Middle frontal gyrus (tissue), 1 donor: ENCODE data around the gene C9orf57.
A peak's percentile ranks its signal among the peaks of the same experiment; 100 is the strongest.
"Not testable (repeated sequence)": the region's sequence is repeated elsewhere in the genome, so short reads cannot be mapped to it uniquely, and the experiment has no call there.

Experiments used
- DNase-seq: peaks from one replicate; pipeline ENCODE4 v3.0.0-alpha.2; 2015; ENCODE audit warnings: low spot score; ENCODE audit errors: extremely low spot score

C9orf57 gene, protein sequence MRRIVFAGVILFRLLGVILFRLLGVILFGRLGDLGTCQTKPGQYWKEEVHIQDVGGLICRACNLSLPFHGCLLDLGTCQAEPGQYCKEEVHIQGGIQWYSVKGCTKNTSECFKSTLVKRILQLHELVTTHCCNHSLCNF

DNA sequence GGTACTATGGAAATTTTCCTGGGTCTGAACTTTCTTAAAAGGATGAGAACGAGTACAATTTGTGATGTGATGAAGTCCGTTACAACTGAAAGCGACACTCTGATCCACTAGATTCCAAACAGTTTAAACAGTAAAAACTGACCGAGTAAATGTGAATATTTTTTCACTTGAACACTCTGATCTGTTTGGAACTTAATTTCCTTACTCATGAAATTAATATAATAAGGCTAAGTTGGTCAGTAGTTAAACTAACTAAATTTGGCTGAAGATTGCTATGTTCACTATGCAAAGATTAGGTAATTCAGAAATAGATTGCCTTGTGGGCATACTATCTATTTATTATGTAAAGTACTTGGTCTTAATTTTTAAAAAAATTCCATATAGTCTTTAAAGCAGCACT is at the start of gene C9orf57:
Gene C9orf57, minus strand, starts transcription at position 101 of the 400 bp plus-strand sequence. CDS start 1,282 bp downstream, outside the sequence.
- DNase-seq: no peak

DNA sequence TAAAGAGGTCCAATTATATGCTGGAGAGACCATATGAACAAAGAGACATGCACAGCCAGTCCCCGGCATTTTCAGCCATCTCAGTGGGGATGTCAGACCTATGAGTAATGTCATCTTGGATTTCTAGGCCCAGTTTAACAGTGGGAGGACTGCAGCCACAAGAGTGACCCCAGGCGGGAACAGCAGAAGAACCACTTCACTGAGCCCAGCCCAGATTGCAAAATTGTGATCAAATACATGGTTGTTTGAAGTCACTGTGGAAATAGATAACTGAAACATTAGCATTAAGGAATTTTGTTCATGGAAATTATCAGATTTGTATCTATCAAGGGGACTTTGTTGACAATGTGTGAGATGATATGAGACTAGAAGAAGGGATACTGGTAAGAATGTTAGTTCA is 42.1 kb upstream of the C9orf57 start:
- no peak for DNase-seq

DNA sequence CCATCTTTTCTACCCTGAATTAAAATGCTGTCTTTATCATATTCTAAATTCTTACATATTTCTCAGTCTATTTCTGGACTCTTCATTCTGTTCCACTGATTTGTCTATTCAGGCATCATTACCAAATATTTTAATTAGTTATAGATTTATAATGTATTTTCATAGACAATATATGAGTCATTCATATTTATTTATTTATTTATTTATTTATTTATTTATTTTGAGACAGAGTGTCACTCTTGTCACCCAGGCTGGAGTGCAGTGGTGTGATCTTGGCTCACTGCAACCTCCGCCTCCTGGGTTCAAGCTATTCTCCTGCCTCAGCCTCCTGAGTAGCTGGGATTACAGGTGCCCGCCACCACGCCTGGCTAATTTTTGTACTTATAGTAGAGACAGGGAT is 35.1 kb upstream of the C9orf57 start:
- not testable (repeated sequence) for DNase-seq

DNA sequence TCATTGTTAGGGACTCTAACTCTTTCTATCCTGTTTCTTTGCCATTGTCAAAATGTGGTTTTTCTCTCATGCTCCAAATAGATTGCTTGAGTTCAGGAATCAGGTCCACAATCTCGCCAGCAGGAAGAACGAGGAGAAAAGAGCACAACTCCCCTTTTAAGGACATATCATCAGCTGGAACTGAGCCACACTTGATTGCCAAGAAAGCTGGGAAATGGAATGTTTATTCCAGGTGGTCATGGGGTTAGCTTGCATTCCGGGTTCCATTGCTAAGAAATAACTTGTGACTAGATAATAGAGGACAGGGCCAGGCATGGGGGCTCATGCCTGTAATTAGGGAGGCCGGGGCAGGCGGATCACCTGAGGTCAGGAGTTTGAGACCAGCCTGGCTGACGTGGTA is 32.4 kb upstream of the C9orf57 start:
- no peak for DNase-seq

DNA sequence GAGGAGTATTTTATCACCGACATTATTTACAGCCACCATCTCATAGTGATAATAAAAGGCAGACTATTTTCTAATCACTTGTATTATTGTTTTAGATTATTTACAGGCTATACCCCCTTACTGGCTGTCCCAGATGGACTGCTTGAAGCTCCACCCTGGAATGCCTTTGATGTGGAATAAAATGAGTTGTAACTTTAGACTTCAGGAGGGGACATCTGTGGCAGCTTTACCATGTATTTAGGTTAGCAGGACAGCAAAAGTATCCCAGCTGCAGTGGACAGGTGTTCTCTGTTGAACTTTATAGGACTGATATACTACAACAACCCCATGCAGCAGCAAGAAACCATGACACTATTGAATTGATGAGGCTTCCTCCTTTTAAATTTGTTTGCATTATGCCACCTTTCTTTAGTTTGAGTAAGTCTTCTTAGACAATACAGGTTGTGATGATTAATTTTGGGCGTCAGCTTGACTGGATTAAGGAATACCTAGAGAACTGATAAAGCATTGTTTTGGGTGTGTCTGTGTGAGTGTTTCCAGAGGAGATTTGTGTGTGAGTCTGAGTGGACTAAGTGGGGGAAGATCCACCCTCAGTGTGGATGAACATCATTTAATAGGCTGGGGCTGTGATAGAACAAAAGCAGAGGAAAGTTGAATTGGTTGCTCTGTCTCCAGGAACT is 29.2 kb upstream of the C9orf57 start:
- no peak for DNase-seq

DNA sequence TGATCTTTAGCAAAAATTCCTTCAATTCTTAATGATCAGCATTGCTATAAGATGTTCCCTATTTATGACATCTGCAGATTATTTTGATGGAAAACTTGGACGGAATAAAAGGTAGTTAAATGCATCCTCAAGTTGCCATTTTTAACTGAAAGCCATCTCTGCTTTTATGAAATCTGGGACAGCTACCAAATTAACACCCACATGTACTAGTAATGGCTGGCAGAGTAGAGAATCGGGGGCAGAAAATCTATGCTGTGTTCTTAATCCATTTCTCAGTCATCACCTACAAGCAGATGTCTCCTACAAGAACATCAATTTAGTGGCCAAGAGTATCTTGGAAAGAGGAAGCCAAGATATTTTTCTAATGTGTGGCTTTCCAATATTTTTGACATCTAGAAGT is 22.1 kb upstream of the C9orf57 start:
- peak; percentile 8 for DNase-seq

DNA sequence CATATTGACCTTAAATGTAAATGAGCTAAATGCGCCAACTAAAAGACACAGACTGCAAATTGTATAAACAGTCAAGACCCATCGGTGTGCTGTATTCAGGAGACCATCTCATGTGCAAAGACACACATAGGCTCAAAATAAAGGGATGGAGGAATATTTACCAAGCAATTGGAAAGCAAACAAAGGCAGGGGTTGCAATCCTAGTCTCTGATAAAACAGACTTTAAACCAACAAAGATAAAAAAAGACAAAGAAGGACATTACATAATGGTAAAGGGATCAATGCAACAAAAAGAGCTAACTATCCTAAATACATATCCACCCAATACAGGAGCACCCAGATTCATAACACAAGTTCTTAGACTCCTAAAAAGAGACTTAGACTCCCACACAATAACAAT is 14.3 kb upstream of the C9orf57 start:
- DNase-seq: not testable (repeated sequence)

DNA sequence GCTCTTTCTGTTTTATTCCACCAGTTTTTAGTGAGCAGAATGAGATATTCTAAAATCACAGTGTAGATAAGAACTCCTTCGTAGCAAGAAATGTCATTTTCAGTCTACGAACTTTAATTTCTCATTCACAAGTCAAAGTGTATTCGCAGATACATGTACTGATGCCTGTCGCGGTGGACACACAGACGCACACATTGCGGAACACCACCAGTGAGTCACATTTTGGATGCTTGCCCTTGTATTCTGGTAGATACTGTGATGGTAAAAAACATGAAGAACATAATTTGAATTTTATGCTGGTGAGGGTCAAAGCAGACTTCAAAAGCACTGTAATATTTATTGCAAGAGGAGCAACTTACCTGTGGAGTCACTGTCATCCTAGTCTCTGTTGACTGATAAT is 4.7 kb upstream of the C9orf57 start:
- no peak for DNase-seq

DNA sequence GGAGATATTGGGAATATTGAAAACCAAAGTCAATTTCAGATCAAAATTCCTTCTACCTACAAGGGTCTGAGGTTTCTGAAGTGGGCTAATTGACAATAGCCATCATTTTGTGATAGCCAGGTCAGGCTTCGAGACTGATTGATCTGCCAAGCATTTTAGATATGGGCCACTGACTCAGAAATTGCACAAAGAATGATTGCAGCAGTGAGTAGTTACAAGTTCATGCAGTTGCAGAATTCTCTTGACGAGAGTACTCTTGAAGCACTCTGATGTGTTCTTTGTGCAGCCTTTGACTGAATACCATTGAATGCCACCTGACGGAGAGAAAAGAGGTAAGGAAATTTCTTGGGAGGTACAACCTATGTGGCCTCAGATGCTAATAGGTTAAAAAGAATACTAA is 8.3 kb downstream of the C9orf57 start:
- no peak for DNase-seq

DNA sequence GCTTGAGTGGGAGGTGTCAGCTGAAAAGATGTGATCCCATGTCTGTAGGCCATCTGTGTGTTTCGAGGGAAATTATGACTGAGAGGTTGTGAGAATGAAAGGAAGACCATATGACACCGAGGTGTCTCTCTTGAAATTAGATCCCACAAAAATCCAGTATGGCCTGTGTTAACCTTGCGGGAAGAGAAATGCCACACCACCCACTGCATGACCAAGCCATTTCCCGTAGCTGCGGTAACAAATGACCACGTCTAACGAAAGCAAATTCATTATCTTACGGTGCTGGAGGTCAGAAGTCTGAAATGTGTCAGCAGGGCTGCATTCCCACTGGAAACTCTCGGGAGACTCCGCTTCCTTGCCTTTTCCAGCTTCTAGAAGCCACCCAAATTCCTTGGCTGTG is 11.6 kb downstream of the C9orf57 start:
- DNase-seq: no peak

DNA sequence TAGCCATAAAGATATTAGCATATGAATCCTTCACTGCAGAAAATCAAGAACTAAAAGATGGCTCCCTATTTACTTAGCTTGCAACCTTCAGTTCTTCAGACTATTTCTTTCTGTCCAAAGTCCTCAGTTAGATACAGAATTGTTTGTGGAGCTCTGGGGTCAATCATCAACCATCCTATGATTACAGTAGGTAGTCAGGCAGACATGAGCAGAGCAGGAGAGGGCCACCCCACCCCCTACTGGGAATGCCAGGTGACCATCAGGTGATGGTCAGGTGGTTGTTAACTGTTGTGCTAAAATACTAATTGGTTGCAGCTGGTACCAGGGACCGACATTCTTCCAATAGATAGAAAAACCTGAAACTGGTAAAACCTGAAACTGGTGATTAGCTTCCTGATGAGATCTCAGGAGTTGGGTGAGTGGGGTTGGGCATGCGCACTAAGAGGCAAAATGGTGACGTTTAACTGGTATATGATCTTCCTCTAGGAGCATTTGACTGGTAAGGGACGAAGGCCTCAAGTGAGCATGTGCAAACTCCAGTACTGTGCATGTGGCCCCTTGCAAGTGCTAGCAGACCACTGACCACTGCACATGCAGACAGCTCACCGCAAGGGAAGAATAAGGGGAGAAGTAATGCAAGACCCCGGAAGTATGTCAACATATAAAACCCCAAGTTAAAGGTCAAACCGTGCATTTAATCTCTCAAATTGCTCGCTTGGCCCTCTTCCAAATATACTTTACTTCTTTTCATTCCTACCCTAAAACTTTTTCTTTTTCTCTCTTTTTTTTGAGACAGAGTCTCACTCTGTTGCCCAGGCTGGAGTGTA is 13.6 kb downstream of the C9orf57 start:
- no peak for DNase-seq

DNA sequence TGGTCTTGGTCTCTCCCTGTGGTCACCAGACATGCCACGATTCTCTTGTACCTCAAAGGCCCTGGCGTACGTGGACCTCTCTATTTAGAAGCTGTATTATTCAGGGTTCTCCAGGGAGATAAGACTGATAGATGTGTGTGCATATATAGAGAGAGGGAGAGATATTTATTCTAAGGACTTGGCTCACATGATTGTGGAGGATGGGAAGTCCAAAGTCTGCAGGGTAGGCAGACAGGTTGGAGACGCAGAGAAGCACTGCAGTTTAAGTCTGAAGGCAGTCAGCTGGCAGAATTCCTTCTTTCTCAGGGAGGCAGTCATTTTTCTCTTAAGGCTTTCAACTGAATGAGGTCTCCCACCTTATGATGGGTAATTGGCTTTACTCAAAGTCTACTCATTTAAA is 16.3 kb downstream of the C9orf57 start:
- no peak for DNase-seq

DNA sequence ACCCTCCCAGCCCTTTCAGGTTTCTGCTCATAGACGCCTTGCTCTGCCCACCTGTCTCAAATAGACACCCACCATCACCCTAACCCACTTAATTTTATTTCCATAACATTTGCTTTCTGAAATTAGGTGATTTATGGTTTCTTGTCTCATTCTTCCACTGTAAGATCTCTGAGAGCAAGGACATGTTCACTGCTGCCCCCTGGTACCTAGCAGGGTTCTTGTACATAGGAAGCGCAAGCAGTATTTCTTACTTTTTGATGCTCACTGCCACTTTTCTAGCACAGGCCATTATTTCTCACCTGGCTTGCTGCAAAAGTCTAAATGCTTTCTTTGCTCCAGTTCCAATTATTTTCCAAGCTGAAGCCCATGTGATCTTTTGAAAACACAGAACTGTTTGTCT is 16.8 kb downstream of the C9orf57 start:
- no peak for DNase-seq

DNA sequence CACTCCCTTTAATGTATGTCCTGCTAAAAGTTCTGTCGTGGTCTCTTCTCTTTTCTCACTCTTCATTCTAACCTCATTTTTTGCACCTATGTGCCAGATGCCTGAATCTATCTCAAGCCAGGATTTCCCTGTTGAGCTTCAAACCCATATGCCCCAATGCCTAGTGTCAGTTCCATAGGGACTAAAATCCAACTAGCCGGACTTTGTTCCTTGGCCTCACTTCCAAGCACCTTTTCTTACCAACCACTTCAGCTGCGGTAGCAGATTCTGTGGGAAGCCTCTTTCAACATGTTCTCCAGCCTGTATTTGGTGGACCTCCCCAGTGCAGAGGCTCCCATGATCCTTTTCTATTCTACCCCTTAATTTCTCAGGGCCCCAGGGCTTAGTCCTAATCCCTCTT is 17.5 kb downstream of the C9orf57 start:
- DNase-seq: no peak

DNA sequence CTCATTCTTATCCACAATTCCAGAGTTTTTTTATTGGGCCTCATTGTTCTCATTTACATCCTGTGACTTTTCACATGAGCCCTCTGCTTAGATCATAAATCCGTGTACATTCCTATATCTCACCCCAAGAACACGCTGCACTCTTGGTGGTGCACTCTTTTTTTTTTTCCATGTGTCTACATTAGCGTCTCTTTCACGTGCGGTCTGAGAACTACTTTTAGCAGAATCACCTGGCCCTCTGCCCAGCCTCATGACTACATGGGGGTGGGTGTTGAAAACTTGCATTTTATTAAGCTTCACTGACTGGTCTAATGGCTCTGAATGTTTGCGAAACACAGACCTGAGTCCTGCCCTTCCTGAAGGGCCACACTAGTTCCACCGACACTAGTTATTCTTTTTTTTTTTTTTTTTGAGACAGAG is 18.6 kb downstream of the C9orf57 start:
- no peak for DNase-seq

DNA sequence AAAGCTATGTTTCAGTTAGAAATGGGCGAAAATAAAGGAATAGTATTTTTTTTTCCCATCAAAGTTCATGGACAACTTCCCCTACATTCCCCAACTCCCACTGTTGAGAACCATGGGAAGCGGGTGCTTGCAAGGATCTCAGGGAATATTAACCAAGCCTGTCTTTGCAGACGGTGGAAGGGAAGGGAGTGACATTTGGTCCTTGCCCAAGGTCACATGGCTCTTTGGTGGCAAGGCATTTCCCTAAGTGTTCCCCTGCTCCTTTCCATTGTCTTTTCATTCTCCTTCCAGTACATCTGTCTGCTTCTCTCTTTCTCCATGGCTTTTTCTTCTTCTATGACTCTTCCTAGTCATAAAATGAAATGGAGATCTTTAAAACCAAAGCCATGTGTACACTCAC is 19.0 kb downstream of the C9orf57 start:
- DNase-seq: no peak

DNA sequence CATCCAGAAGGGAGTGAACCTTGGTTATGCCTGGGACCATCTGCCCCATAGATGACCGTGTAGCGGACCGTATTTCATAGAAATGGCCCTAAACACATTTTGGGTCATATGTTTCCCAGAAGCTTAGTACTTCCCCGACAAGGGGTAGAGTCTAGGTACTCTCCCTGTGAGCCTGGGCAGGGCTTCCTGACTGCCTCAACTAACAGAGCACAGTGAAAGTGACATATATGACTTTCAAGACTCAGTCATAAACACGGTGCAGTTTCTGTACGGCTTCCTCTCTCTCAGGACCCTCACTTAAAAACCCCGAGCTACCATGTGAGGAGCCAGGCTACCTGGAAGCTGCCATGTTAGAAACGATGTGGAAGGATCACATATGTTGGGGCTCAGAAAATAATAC is 20.9 kb downstream of the C9orf57 start:
- DNase-seq: no peak

DNA sequence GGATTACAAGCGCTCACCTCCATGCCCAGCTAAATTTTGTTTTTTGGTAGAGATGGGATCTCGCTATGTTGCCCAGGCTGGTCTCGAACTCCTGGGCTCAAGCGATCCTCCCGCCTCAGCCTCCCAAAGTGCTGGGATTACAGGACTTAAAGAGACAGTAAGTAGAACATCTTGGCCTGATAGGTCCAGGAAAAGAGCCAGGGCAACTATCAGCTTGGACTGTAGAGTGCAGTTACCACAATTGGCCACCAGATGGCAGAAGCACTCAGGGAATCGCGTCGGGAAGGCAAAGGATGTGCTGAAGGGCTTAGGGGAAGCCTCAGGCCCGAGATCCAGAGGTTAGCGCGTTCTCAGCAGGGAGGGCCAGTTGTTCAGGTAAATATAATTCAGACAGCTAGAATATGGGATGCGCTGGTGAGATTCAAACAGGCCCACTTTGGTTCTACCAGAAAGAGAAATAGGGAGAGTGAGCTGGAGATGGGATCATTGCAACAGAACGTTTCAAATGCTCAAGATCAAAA is 21.5 kb downstream of the C9orf57 start:
- DNase-seq: peak; percentile 79

DNA sequence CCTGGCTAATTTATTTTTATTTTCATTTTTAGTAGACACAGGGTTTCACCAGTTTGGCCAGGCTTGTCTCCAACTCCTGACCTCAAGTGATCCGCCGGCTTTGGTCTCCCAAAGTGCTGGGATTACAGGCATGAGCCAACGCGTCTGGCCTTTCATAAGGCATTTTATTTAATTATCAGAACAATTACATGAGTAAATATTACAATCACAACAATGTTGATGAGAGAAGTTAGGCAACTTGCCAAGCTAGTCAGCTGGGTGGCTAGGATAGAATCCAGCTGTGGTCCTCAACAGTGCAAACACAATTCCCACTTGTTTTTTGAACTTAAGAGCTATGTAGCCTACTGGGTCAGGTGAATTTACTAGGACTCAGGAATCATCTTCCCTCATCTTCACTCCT is 22.0 kb downstream of the C9orf57 start:
- no peak for DNase-seq

DNA sequence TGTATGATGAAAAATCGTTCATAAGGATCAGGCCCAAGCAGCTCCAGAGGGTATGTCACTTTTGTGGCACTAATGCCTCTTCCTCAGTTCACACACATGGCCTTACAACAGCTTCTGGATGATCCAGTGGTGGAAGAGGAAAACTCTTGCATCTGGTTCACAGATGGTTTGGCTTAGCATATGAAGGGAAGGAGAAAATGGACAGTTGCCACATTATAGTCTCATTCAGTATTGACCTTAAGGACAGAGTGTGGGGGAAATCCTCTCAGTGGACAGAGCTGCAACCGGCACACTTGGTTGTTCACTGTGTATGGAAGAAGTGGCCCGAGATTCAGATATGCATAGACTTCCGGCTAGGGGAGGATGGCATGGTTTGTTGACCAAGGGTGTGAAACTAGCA is 22.8 kb downstream of the C9orf57 start:
- DNase-seq: no peak

DNA sequence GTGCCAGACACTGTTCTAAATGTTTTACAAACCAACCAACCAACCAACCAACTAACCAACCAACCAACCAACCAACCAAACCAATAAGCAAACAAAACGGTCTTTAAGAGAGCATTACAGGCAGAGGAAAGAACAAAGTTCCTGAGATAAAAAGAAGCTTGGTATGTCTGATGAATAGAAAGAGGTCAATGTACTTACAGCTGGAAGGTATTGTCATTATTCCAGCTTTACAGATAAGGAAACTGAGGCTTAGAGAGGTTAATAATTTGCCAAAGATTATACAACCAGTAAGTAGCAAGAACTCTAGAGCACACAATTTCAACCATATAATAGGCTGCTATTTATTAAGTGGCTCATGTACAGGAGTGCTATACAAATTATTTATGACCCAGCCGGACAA is 29.6 kb downstream of the C9orf57 start:
- DNase-seq: no peak

DNA sequence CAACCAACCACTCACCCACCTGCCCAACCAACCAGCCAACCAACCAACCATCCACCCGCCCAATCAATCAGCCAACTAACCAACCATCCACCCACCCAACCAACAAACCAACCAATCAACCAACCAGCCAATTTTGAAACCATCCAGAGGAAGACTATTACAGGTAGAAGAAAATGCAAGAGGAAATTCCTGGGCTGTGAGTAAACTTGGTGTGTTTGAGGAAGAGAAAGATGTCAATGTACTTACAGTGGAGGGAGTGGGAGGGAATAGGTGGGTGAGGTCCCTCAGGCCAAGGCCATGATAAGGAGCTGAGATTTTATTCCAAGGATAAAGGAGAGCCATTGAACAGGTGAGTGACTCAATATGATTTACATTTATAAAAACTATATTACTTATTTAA is 30.4 kb downstream of the C9orf57 start:
- DNase-seq: no peak
